ENCODE measurements around the gene CACNA1B.
"Not testable (repeated sequence)": the region's sequence is repeated elsewhere in the genome, so short reads cannot be mapped to it uniquely, and the experiment has no call there.

Gene CACNA1B

DNA sequence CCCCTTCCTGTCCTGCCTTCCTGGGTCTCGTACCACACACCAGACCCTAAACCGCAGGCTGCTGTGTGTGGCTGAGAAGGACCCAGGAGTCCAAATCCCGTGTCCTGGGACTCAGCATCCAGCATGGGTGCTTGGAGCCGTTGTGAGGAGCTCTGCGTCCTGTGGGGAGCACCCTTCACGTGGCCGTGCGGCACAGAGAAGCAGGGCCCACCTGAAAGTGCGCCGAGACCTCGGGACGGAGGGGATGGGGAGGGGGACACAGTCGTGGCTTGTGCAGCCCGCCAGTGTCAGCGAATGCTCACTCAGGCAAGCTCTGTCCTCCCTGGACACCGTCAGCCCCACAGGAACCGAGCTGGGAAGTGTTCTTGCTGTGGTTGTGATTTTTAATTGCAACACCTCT, 244.6 kb downstream of the CACNA1B start:
- DNase-seq: no peak

DNA sequence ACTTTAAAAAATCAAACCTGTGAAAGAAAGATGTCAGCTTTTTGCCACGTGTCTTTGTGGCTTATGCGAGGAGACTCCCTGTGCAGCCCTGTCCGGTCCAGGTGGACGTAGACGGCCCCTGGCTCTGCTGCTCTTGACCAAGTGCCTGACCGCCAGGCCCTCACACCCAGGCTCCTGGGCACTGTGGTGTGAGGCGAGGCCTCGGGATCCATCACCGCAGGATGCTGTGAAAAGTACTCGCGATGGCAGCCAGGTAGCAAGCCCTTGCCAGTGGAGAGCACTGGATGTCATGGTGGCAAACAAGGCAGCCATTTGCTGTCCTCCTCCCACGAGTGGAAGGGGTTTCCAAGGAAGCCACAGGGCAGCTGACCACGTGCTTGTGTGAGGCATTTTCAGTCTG, 245.1 kb downstream of the CACNA1B start:
- DNase-seq: no peak

DNA sequence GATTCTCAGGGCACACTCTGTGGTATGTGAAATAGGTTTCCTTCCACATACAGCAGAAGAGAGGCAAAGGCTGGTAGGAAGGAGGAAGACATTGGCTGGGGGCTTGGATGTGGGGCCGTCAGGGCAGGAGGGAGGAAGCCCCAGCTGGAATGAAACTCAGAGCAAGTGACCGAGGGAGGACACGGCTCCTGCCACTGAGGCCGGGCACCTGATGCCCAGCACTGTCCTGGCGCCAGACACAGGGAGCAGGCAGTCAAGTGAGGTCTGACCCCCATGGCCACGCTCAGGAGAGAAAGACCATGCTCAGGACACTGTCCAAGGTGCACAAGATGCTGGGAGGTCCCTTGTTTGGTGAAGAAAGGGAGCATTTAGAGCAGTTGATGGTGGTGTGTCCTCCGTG, 245.5 kb downstream of the CACNA1B start:
- no peak for DNase-seq

DNA sequence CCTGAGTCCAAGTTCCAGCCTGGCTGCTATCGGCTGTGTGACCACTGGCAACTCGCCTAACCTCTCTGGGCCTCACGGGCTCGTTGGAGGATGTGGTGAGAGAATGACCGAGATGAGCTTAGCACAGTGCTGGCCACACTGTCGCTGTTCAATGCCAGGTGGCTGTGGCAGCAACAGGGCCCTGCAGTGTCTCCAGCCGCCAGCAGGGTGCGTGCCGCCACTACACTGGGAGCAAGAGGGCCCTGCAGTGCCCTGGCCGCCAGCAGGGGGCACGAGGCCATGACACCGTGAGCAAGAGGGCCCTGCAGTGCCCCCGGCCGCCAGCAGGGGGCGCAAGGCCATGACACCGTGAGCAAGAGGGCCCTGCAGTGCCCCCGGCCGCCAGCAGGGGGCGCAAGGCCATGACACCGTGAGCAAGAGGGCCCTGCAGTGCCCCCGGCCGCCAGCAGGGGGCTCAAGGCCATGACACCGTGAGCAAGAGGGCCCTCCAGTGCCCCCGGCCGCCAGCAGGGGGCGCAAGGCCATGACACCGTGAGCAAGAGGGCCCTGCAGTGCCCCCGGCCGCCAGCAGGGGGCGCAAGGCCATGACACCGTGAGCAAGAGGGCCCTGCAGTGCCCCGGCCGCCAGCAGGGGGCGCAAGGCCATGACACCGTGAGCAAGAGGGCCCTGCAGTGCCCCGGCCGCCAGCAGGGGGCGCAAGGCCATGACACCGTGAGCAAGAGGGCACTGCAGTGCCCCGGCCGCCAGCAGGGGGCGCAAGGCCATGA, 248.7 kb downstream of the CACNA1B start:
- not testable (repeated sequence) for DNase-seq

DNA sequence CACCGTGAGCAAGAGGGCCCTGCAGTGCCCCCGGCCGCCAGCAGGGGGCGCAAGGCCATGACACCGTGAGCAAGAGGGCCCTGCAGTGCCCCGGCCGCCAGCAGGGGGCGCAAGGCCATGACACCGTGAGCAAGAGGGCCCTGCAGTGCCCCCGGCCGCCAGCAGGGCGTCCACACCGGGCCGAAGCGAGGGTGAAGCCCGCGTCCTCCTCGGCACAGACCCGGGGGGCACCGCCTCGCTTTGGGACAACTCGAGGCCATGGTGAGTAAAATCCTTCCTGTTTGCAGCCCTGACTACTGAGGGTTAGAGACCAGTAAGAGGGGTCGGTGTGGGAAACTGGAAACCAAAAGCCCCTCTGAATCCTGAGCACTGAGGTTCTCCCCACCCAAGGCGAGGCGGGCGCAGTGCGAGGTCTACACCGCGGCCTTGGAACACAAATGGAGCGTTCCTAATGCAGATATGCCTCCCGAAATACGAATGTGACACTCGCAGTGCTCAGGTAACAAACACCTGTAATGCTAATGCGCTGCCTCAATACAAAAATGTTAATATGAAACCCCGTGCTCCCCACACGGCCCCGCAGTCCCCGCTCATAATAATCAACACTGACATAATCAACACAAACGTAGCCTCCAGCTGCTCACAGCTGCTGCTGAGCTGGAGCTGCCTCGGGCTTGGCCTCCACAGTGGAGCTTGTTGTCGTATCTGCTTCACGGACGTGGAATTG, 249.4 kb downstream of the CACNA1B start:
- not testable (repeated sequence) for DNase-seq

DNA sequence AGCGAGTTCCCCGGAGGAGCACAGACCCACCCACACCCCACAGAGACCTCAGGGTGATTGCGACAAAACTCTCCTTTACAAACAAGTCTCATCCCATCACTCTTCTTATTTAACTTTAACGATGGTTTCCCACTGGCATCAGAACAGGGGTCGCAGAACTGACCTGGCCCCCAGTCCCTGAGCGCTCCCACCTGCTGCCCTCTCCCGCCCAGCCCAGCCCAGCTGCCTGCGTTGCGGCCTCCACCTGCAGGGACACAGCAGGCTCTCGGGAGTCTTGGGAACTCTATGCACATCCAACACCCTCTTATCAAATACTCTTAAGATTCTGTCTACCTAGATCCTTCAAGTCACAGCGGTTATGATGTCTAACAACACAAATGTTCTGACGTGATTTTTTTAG, 250.4 kb downstream of the CACNA1B start:
- not testable (repeated sequence) for DNase-seq

DNA sequence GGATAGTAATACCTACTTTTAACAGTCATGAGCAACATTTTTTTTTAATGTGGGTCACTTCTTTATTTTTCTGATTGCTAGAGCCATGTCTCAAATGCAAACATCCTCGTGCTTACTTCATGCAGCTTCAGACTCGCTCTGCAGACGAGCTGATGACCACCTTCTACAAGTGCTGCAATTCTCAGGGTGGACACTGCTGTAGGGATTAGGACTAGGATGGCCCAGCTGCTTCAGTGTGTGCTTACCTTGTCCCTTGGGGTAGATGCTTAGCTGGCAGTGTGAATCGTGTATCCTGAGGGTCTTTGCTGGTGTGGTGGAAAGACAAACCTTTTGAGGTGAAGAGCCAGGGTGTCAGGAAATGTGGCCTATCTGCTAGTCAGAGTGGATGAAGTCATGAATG, 251.7 kb downstream of the CACNA1B start:
- not testable (repeated sequence) for DNase-seq

DNA sequence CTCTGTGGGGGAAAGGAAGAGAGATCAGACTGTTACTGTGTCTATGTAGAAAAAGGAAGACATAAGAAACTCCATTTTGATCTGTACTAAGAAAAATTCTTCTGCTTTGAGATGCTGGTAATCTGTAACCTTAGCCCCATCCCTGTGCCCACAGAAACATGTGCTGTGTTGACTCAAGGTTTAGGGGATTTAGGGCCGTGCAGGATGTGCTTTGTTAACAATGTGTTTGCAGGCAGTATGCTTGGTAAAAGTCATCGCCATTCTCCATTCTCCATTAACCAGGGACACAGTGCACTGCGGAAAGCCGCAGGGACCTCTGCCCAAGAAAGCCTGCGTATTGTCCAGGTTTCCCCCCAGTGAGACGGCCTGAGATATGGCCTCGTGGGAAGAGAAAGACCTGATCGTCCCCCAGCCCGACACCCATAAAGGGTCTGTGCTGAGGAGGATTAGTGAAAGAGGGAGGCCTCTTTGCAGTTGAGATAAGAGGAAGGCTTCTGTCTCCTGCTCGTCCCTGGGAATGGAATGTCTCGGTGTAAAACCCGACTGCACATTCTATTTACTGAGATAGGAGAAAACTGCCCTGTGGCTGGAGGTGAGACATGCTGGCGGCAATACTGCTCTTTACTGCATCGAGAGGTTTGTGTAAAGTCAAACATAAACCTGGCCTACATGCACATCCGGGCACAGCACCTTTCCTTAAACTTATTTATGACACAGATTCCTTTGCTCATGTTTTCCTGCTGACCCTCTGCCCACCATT, 255.5 kb downstream of the CACNA1B start:
- DNase-seq: not testable (repeated sequence)

DNA sequence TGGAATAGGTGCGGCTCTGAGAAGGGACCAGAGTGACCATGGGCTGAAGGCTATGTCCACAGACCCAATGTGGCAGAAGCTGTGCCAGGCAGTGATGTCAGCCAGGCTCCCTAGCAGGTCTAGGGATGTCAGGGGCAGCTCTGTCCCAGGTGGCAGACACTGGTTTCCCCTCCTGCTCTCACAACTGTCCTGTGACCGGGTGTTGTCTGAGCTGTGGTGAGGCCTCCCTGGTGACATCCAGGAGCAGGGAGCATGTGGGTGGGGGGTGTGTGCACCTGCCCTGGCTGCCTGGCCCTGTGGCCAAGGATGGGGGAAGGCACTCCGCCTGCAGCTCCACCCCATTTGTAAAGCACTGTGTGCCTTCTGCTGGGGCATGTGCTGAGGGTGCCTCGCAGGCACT, 257.0 kb downstream of the CACNA1B start:
- DNase-seq: not testable (repeated sequence)

DNA sequence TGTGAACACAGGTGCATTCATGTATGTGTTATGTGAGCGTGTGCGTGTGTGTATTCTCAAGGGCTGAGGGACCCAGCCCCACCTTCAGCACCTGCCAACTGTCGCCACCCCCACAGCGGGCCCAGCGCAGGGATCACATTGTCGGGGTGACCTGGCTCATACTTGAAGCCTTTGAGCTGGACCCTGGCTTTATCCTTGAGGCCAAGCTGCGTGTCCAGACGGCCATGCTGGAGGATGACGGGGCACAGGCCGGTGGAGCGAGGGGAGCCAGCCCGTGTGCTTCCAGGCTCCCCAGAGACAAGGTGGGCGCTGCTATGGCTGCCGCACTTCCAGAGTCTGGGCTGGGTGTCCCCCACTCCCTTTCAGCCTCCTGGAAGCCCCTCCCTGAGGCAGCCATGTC, 261.5 kb downstream of the CACNA1B start:
- not testable (repeated sequence) for DNase-seq

DNA sequence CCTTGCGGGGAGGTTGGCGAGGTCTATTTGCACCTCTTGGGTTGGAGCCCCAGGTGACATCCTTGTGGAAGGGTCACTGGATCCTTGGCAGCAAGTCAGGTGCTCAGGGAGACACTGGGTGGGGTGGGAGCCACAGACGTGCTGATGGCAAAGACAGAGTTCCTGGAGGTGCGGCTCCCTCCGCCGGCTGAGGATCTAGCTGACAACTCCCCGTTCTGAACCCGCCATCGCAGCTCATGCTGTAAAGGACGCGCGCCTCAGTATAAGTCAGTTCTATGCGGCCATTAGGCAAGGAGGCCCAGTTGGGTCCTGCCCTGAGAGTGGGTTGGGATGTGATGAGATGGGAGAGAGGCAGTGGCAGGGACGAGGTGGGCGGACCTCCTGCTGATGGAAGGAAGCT, 263.4 kb downstream of the CACNA1B start:
- not testable (repeated sequence) for DNase-seq

DNA sequence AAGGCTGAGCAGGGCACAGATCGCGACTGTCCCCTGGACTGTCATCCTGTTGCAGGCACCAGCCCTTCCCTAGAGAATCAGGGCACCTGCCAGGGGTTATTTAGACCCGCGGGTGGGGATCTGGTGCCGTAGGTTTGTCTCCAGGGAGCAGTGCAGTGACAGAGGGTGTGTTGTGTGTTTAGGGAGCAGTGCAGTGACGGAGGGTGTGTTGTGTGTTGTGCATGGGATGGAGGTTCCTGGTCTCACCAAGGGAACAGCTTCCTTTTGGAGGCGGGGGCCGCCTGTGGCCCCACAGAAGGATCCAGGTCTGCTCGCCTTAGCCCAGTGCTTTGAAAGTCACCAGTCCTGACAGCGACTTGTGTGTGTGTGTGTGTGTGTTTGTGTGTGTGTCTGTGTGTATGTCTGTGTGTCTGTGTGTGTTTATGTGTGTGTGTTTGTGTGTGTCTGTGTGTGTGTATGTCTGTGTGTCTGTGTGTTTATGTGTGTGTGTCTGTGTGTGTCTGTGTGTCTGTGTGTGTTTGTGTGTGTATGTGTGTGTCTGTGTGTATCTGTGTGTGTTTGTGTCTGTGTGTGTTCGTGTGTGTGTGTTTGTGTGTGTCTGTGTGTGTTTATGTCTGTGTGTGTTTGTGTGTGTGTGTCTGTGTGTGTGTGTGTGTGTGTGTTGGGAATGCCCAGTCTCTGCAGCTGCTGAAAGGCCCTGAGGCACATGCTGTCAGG, 265.1 kb downstream of the CACNA1B start:
- DNase-seq: not testable (repeated sequence)

DNA sequence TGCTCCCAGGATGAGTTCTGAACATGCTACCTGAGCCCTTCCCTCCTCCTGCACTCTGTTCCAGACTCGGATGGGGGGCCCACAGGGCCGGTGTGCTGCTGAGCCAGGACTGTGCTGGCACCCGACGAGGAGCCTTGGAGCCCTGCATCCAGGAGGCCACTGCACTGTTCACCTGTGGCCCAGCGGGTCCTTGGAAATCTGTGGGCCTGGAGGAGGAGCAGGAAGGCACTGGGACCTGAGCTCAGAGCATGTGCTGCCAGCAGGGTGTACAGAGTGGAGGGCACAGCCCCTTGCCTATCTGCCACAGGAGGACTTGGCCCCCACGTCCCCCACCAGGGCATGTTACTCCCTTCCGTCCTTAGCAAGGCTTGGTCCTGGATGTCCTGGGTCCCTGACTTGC, 265.9 kb downstream of the CACNA1B start:
- DNase-seq: not testable (repeated sequence)

DNA sequence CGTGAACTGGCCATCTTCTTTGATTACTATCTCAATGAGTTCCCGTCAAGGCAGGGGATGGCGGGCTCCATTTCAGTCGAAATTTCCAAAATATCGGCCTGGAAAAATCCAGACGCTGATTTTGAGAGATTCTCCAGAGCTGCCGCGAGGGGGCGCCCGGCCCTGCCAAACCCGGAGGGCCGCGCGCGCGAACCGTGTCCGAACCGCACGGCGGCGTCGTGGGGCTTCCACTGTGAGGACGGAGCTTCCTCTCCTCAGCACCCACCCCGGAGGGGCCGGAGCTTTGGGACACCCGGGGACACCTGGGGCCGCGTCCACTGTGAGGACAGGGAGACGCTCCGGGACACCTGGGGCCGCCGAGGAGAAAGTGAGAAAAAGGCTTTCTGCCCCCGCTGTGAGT, 270.0 kb downstream of the CACNA1B start:
- not testable (repeated sequence) for DNase-seq

DNA sequence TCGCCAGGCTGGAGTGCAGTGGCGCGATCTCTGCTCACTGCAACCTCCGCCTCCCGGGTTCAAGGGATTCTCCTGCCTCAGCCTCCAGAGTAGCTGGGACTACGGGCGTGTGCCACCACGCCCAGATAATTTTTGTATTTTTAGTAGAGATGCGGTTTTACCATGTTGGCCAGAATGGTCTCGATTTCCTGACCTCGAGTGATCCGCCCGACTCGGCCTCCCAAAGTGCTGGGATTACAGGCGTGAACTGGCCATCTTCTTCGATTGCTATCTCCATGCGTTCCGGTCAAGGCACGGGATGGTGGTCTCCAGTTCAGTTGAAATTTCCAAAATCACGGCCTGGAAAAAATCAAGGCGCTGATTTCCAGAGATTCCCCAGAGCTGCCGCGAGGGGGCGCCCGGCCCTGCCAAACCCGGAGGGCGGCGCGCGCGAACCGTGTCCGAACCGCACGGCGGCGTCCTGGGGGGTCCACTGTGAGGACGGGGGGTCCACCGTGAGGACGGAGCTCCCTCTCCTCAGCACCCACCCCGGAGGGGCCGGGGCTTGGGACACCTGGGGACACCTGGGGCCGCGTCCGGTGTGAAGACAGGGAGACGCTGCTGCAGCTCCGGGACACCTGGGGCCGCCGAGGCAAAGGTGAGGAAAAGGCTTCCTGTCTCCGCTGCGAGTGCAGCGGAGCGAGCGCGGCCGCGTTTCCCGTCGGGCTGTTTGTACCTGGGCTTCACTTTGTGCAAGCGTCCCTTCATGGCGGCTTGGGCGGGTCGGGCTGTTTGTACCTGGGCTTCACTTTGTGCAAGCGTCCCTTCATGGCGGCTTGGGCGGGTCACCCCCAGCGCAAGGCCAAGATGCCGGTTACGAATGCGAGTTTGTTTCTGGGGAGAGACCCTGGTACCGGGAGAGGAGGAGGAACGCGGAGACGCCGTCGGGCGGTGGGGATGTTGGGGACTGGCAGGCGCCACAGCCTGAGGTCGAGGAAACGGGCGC, 272.4 kb downstream of the CACNA1B start:
- not testable (repeated sequence) for DNase-seq

DNA sequence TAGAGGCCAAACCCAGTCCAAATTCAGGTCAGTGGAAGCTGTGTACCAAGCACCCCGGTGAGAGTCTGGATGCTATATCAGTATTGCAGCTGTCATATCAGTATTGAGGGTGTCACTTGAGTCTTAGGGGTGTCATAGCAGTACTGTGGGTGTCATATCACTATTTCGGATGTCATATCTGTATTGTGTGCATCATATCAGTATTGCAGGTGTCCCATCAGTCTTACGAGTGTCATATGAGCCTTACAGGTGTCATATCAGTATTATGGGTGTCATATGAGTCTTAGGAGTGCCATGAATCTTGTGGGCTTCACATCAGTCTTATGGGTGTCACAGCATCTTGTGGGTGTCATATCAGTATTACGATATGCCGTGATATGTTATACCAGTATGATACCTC, 278.2 kb downstream of the CACNA1B start:
- DNase-seq: not testable (repeated sequence)

DNA sequence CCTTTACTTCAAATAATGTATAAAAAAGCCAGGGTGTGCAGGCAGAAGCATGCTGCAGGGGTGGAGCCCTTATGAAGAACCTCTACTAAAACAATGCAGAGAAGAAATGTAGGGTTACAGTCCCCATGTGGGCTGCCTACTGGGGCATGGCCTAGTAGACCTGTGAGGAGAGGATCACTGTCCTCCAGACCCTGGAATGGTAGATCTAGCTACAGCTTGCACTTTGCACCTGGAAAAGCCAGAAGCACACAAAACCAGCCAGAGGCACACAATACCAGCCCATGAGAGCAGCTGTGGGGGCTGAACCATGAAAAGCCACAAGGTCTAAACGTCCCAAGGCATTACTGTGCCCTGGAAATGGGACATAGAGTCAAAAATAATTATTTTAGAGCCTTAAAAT, 289.2 kb downstream of the CACNA1B start:
- DNase-seq: not testable (repeated sequence)

All from stimulated activated CD4-positive, alpha-beta T cell treated with anti-CD3 and anti-CD28 coated beads, Interleukin-4, amount 100 ng/mL, for 24 hours (primary cell).